ENCODE data around the gene C11orf98. TPM values are rescaled to one million over a fixed set of nuclear protein-coding genes. Genes with fewer than 3 reads are reported as not detected.

The C11orf98 gene
- total and polyA plus RNA-seq, 2 of the 13 experiments (the other 11 are each of a cell fraction or from before 2014, with no cell fraction given) = 30.4 to 91.8 TPM

DNA sequence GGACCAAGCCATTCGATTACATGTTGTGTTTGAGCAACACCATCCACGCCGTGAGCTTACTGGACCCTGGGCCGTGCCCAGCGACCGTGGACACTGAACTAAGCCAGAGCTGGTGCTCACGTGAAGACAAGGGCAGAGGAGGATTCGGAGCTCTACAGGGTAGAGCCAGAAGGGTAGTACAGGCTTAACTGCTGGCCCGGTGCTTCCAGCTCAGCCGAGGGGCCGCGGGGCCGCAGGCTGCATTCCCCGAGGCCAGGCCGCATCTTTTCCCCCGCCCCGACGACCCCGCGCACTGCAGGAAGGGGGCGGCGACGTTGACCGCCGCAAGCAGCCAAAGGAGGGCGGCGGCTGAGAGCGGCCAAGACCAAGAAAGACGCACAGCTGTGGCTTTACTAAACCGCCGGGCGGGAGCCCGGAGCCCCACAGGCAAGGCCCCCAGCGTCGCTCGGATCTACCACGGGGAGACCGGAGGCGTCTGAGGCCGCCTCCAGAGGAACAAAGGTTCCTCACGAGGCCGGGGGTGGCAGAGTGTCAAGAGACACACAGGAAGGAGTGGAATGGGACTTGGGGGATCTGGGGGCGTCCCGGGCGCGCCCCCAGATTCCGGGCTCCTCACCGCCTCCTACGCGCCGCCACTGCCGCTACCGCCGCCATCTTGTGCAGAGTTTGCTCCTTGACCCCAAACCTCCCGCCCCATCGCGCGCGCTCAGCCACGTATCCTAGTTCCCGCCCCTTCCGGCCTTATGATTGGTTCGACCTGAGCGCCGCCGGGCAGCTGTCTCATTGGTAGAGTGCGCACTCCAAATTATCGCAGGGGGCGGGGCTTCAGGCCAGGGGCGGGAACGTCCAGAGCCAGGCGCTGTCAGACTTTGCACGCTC lies 18.8 kb downstream of the C11orf98 start, which contains the start of gene GANAB (continued):
- TF ChIP-seq SIX4 (CRISPR knock-in tag; IDR thresholded peaks at IDR 0.05) = no peak
- peak; percentile 89 for TF ChIP-seq SP2 (CRISPR knock-in tag; IDR thresholded peaks at IDR 0.05)
- TF ChIP-seq, protein P1, sequence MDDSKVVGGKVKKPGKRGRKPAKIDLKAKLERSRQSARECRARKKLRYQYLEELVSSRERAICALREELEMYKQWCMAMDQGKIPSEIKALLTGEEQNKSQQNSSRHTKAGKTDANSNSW (CRISPR knock-in tag; IDR thresholded peaks at IDR 0.05; ENCODE audit: borderline replicate concordance) = no peak
- TF ChIP-seq, protein P2, sequence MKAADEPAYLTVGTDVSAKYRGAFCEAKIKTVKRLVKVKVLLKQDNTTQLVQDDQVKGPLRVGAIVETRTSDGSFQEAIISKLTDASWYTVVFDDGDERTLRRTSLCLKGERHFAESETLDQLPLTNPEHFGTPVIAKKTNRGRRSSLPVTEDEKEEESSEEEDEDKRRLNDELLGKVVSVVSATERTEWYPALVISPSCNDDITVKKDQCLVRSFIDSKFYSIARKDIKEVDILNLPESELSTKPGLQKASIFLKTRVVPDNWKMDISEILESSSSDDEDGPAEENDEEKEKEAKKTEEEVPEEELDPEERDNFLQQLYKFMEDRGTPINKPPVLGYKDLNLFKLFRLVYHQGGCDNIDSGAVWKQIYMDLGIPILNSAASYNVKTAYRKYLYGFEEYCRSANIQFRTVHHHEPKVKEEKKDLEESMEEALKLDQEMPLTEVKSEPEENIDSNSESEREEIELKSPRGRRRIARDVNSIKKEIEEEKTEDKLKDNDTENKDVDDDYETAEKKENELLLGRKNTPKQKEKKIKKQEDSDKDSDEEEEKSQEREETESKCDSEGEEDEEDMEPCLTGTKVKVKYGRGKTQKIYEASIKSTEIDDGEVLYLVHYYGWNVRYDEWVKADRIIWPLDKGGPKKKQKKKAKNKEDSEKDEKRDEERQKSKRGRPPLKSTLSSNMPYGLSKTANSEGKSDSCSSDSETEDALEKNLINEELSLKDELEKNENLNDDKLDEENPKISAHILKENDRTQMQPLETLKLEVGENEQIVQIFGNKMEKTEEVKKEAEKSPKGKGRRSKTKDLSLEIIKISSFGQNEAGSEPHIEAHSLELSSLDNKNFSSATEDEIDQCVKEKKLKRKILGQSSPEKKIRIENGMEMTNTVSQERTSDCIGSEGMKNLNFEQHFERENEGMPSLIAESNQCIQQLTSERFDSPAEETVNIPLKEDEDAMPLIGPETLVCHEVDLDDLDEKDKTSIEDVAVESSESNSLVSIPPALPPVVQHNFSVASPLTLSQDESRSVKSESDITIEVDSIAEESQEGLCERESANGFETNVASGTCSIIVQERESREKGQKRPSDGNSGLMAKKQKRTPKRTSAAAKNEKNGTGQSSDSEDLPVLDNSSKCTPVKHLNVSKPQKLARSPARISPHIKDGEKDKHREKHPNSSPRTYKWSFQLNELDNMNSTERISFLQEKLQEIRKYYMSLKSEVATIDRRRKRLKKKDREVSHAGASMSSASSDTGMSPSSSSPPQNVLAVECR (CRISPR knock-in tag; IDR thresholded peaks at IDR 0.05; ENCODE audit: borderline replicate concordance) = peak; percentile 65; the same call in 1 of the 2 replicates
- TF ChIP-seq ZNF232 (CRISPR knock-in tag; IDR thresholded peaks at IDR 0.05; ENCODE audit: borderline replicate concordance) = 0 out of 2 replicates have a peak, but pooled peaks have one; percentile 10
- TF ChIP-seq, protein P3, sequence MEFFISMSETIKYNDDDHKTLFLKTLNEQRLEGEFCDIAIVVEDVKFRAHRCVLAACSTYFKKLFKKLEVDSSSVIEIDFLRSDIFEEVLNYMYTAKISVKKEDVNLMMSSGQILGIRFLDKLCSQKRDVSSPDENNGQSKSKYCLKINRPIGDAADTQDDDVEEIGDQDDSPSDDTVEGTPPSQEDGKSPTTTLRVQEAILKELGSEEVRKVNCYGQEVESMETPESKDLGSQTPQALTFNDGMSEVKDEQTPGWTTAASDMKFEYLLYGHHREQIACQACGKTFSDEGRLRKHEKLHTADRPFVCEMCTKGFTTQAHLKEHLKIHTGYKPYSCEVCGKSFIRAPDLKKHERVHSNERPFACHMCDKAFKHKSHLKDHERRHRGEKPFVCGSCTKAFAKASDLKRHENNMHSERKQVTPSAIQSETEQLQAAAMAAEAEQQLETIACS (CRISPR knock-in tag; IDR thresholded peaks at IDR 0.05) = no peak
- TF ChIP-seq AHR (CRISPR knock-in tag; IDR thresholded peaks at IDR 0.05) = peak; percentile 22; the same call in 1 of the 2 replicates
- TF ChIP-seq ZNF761 (CRISPR knock-in tag; conservative IDR thresholded peaks at IDR 0.05) = 0 out of 2 replicates have a peak, but pooled peaks have one; percentile 67
- TF ChIP-seq SAP130 (CRISPR knock-in tag; IDR thresholded peaks at IDR 0.05; ENCODE audit: low read depth) = peak; percentile 87
- no peak; the same call in 1 of the 2 replicates for TF ChIP-seq ZZZ3 (CRISPR knock-in tag; IDR thresholded peaks at IDR 0.05; ENCODE audit: borderline replicate concordance)
- TF ChIP-seq ZNF33B (CRISPR knock-in tag; IDR thresholded peaks at IDR 0.05) = no peak
- no peak for TF ChIP-seq ZNF124 (CRISPR knock-in tag; IDR thresholded peaks at IDR 0.05)
- TF ChIP-seq ZNF709 (CRISPR knock-in tag; IDR thresholded peaks at IDR 0.05) = peak; percentile 26; the same call in 1 of the 2 replicates
- no peak for TF ChIP-seq ZNF224 (CRISPR knock-in tag; IDR thresholded peaks at IDR 0.05)
- TF ChIP-seq NR2C2 (CRISPR knock-in tag; IDR thresholded peaks at IDR 0.05; ENCODE audit: borderline replicate concordance) = peak; percentile 97
- peak; percentile 63 for TF ChIP-seq HNRNPK (IDR thresholded peaks at IDR 0.05; ENCODE audit: low read depth, low read length, poor library complexity, severe bottlenecking)
- TF ChIP-seq, protein P4, sequence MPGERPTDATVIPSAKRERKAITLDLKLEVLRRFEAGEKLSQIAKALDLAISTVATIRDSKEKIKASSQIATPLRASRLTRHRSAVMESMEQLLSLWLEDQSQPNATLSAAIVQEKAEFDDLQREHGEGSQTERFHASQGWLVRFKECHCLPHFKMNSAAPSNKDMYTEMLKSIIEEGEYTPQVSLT (CRISPR knock-in tag; IDR thresholded peaks at IDR 0.05; ENCODE audit: borderline replicate concordance, low read depth) = no peak
- peak; percentile 78; the same call in 1 of the 2 replicates for TF ChIP-seq MXD4 (CRISPR knock-in tag; IDR thresholded peaks at IDR 0.05)
- 0 out of 2 replicates have a peak, but pooled peaks have one; percentile 28 for TF ChIP-seq ZNF773 (CRISPR knock-in tag; IDR thresholded peaks at IDR 0.05; ENCODE audit: borderline replicate concordance)
- TF ChIP-seq HDAC1 (CRISPR knock-in tag; IDR thresholded peaks at IDR 0.05) = peak; percentile 77
- no peak; the same call in 1 of the 2 replicates for TF ChIP-seq ZNF792 (CRISPR knock-in tag; IDR thresholded peaks at IDR 0.05)
- no peak for TF ChIP-seq TMF1 (CRISPR knock-in tag; IDR thresholded peaks at IDR 0.05; ENCODE audit: low read depth)
- TF ChIP-seq NKX3-1 (CRISPR knock-in tag; IDR thresholded peaks at IDR 0.05) = 0 out of 2 replicates have a peak, but pooled peaks have one; percentile 70
- peak; percentile 79 for TF ChIP-seq GATAD1 (CRISPR knock-in tag; IDR thresholded peaks at IDR 0.05)
- no peak for TF ChIP-seq NCOA5 (CRISPR knock-in tag; IDR thresholded peaks at IDR 0.05)

All from HepG2 (cell line).